ENCODE results near the gene HCFC1R1. TPM values are rescaled to one million over a fixed set of nuclear protein-coding genes. Genes with fewer than 3 reads are reported as not detected.

HCFC1R1 gene
- total and polyA plus RNA-seq, 4 experiments from 2014 or later, result 16.0 to 23.8 (median 18.2) TPM

GRCh38 chr16:3046641-3047386, 23.1 kb upstream of the HCFC1R1 start:
- ChIA-PET CTCF (ENCODE audit: partially characterized antibody) (interaction anchor here (1.7 to 2.0 kb wide), 3 partner anchors 17 to 43 kb away, joined by 4 to 7 read pairs (median 6); no protein-coding TSS in a partner anchor), POLR2A (ENCODE audit: partially characterized antibody) (interaction anchor here (0.6 to 3.5 kb wide), 9 partner anchors 9 to 82 kb away, joined by 3 to 27 read pairs (median 6); partner anchors contain the start of gene IL32)
- Histone ChIP-seq H3K27me3 (ENCODE audit: insufficient read depth, low read length) (peaks cover 33% of the 10 kb centered on the region), H3K4me3 (ENCODE audit: low read length in 2 of 2) (no peak overlapping the region), H3K9me3 (ENCODE audit: control insufficient read depth in 1 of 2, low read length in 2 of 2) (no peaks in the 10 kb centered on the region), H3K36me3 (ENCODE audit: insufficient read depth, low read length) (no peaks in the 10 kb centered on the region), H3K4me1 (ENCODE audit: insufficient read depth, low read length) (peaks cover 22% of the 10 kb centered on the region), H3K27ac (ENCODE audit: low read depth, low read length) (no peak overlapping the region)
- peaks cover 16 to 37% (median 20%) of the 10 kb centered on the region in 4 donors for H3K4me1 Mint-ChIP-seq
- peaks cover 12 to 17% of the 10 kb centered on the region in 2 donors for H3K27me3 Mint-ChIP-seq
- intact Hi-C loops (cut with micrococcal nuclease), result no loop called here
- H3K36me3 Mint-ChIP-seq, result no peaks in the 10 kb centered on the region
- H3K9me3 Mint-ChIP-seq, result no peaks in the 10 kb centered on the region
- DNase-seq, result no peak
- H3K4me3 Mint-ChIP-seq, result peak overlapping the region in 7 of 8 donors; percentile 21 to 65 (median 61)
- H3K27ac Mint-ChIP-seq, result peak overlapping the region in 1 of 7 donors; percentile 4

- H3K4me3 ChIP-seq (ENCODE audit: low read length in 2 of 2), result peak within 1 kb of the TSS in 1 of 2 donors; percentile 38
- Mint-ChIP-seq H3K36me3 (no peaks in the 10 kb centered on the region), H3K27ac (peak within 1 kb of the TSS in 3 of 7 donors; percentile 4 to 55 (median 12)), H3K4me3 (peak within 1 kb of the TSS; percentile 72 to 90 (median 83)), H3K9me3 (no peaks in the 10 kb centered on the region), H3K4me1 (peaks cover 12 to 34% (median 17%) of the 10 kb centered on the region in 4 donors), H3K27me3 (peaks cover 14 to 17% of the 10 kb centered on the region in 2 donors)
- no peaks in the 10 kb centered on the region for H3K9me3 ChIP-seq (ENCODE audit: control insufficient read depth in 1 of 2, low read length in 2 of 2)
- no peaks in the 10 kb centered on the region for H3K36me3 ChIP-seq (ENCODE audit: insufficient read depth, low read length)
- intact Hi-C loops (cut with micrococcal nuclease), result no loop called here
- ChIA-PET POLR2A (ENCODE audit: partially characterized antibody) (interaction anchor here (0.6 to 1.7 kb wide), 8 partner anchors 10 to 105 kb away, joined by 3 to 9 read pairs (median 4); partner anchors contain the start of genes HCFC1R1, IL32, THOC6 and ZNF213), CTCF (ENCODE audit: partially characterized antibody) (interaction anchor here (1.6 to 8.2 kb wide), 2 partner anchors 16 to 81 kb away, joined by 3 to 80 read pairs; no protein-coding TSS in a partner anchor)
- peaks cover 33% of the 10 kb centered on the region for H3K27me3 ChIP-seq (ENCODE audit: insufficient read depth, low read length)
- H3K27ac ChIP-seq (ENCODE audit: low read depth, low read length), result no peak within 1 kb of the TSS
- H3K4me1 ChIP-seq (ENCODE audit: insufficient read depth, low read length), result peaks cover 22% of the 10 kb centered on the region
- no peak for DNase-seq
Measured at GRCh38 chr16:3045758-3046640, 22.3 kb upstream of the HCFC1R1 start, which contains the start of gene MMP25. Gene MMP25 (plus strand): TSS chr16:3046561. CDS start chr16:3046918, 357 bp downstream.

DNA sequence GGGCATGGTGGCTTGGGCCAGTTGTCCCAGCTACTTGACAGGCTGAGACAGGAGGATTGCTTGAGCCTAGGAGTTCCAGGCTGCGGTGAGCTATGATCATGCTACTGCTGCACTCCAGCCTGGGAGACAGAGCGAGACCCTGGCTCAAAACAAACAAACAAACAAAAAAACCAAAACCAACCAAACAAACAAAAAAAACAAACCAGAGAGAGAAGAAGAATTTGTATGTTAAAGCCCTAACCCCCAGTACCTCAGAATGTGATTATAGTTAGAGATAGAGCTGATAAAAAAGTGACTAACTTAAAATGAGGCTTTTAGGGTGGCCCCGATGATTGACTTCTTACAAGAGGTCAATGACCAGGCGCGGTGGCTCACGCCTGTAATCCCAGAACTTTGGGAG, 21.0 kb upstream of the HCFC1R1 start:
- Histone ChIP-seq H3K4me3 (ENCODE audit: low read length in 2 of 2) (no peak overlapping the region), H3K27ac (ENCODE audit: low read depth, low read length) (no peak overlapping the region), H3K27me3 (ENCODE audit: insufficient read depth, low read length) (peaks cover 36% of the 10 kb centered on the region), H3K9me3 (ENCODE audit: control insufficient read depth in 1 of 2, low read length in 2 of 2) (no peaks in the 10 kb centered on the region), H3K36me3 (ENCODE audit: insufficient read depth, low read length) (no peaks in the 10 kb centered on the region), H3K4me1 (ENCODE audit: insufficient read depth, low read length) (peaks cover 22% of the 10 kb centered on the region)
- no peak for DNase-seq
- H3K36me3 Mint-ChIP-seq, result no peaks in the 10 kb centered on the region
- peak overlapping the region; percentile 36 to 90 (median 82) for H3K4me3 Mint-ChIP-seq
- no peaks in the 10 kb centered on the region for H3K9me3 Mint-ChIP-seq
- peaks cover 10 to 25% (median 11%) of the 10 kb centered on the region in 4 donors for H3K4me1 Mint-ChIP-seq
- ChIA-PET POLR2A (ENCODE audit: partially characterized antibody) (interaction anchor here (1.0 to 2.2 kb wide), 5 partner anchors 13 to 84 kb away, joined by 3 to 9 read pairs (median 8); partner anchors contain the start of gene IL32), CTCF (ENCODE audit: partially characterized antibody) (interaction anchor here (1.6 to 8.2 kb wide), 2 partner anchors 15 to 83 kb away, joined by 3 to 80 read pairs; no protein-coding TSS in a partner anchor)
- H3K27ac Mint-ChIP-seq, result peak overlapping the region in 1 of 7 donors; percentile 55
- intact Hi-C loops (cut with micrococcal nuclease), result no loop called here
- peaks cover 18 to 21% of the 10 kb centered on the region in 2 donors for H3K27me3 Mint-ChIP-seq

DNA sequence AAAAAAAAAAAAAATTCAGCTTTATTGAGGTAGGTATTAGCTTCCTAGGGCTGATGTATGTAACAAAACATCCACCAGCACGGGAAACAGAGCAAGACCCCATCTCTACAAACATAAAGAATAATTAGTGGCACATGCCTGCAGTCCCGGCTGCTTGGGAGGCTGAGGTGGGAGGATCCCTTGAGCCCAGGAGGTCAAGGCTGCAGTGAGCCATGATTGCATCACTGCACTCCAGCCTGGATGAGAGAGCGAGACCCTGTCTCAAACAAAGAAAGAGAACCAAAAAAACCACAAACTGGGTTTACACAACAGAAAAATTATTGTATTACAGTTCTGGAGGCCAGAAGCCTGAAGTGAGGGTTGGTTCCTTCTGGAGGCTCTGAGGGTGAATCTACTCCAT, 18.6 kb upstream of the HCFC1R1 start:
- H3K27ac Mint-ChIP-seq, result no peak overlapping the region
- H3K4me1 Mint-ChIP-seq, result peaks cover 6 to 13% (median 9%) of the 10 kb centered on the region in 4 donors
- no peak overlapping the region for H3K4me3 ChIP-seq (ENCODE audit: low read length in 2 of 2)
- DNase-seq, result no peak
- H3K27me3 ChIP-seq (ENCODE audit: insufficient read depth, low read length), result peaks cover 56% of the 10 kb centered on the region
- intact Hi-C loops (cut with micrococcal nuclease), result no loop called here
- CTCF ChIA-PET (ENCODE audit: partially characterized antibody), result interaction anchor here (0.9 to 8.2 kb wide), 5 partner anchors 9 to 87 kb away, joined by 3 to 80 read pairs (median 7); partner anchors contain the start of gene IL32
- H3K27me3 Mint-ChIP-seq, result peaks cover 30 to 33% of the 10 kb centered on the region in 2 donors
- no peak overlapping the region for H3K4me3 Mint-ChIP-seq
- H3K36me3 Mint-ChIP-seq, result no peaks in the 10 kb centered on the region
- peaks cover 22% of the 10 kb centered on the region for H3K4me1 ChIP-seq (ENCODE audit: insufficient read depth, low read length)
- POLR2A ChIA-PET (ENCODE audit: partially characterized antibody), result interaction anchor here (1.2 to 1.4 kb wide), 4 partner anchors 9 to 22 kb away, joined by 4 to 5 read pairs (median 4); partner anchors contain the start of gene TNFRSF12A
- H3K27ac ChIP-seq (ENCODE audit: low read depth, low read length), result no peak overlapping the region
- no peaks in the 10 kb centered on the region for H3K36me3 ChIP-seq (ENCODE audit: insufficient read depth, low read length)
- no peaks in the 10 kb centered on the region for H3K9me3 Mint-ChIP-seq
- H3K9me3 ChIP-seq (ENCODE audit: control insufficient read depth in 1 of 2, low read length in 2 of 2), result no peaks in the 10 kb centered on the region

GRCh38 chr16:3038896-3039295, 15.2 kb upstream of the HCFC1R1 start:
- Mint-ChIP-seq H3K4me3 (no peak overlapping the region), H3K36me3 (no peaks in the 10 kb centered on the region), H3K4me1 (peaks cover 4 to 12% (median 9%) of the 10 kb centered on the region in 4 donors), H3K27ac (no peak overlapping the region), H3K27me3 (peaks cover 39% of the 10 kb centered on the region in 2 donors), H3K9me3 (no peaks in the 10 kb centered on the region)
- POLR2A ChIA-PET (ENCODE audit: partially characterized antibody), result interaction anchor here (1.0 to 3.8 kb wide), 3 partner anchors 10 to 90 kb away, joined by 3 to 14 read pairs (median 4); no protein-coding TSS in a partner anchor
- CTCF ChIA-PET (ENCODE audit: partially characterized antibody), result interaction anchor here (1.0 to 8.2 kb wide), 4 partner anchors 9 to 96 kb away, joined by 3 to 80 read pairs (median 5); partner anchors contain the start of gene ZNF213
- H3K27me3 ChIP-seq (ENCODE audit: insufficient read depth, low read length), result peaks cover 53% of the 10 kb centered on the region
- no peaks in the 10 kb centered on the region for H3K36me3 ChIP-seq (ENCODE audit: insufficient read depth, low read length)
- no peak overlapping the region for H3K27ac ChIP-seq (ENCODE audit: low read depth, low read length)
- H3K4me1 ChIP-seq (ENCODE audit: insufficient read depth, low read length), result peaks cover 8% of the 10 kb centered on the region
- no peaks in the 10 kb centered on the region for H3K9me3 ChIP-seq (ENCODE audit: control insufficient read depth in 1 of 2, low read length in 2 of 2)
- no peak for DNase-seq
- intact Hi-C loops (cut with micrococcal nuclease), result no loop called here
- no peak overlapping the region for H3K4me3 ChIP-seq (ENCODE audit: low read length in 2 of 2)

GRCh38 chr16:3038256-3038655, 14.5 kb upstream of the HCFC1R1 start:
- H3K9me3 Mint-ChIP-seq, result no peaks in the 10 kb centered on the region
- H3K9me3 ChIP-seq (ENCODE audit: control insufficient read depth in 1 of 2, low read length in 2 of 2), result no peaks in the 10 kb centered on the region
- no peak overlapping the region for H3K27ac Mint-ChIP-seq
- DNase-seq, result no peak
- POLR2A ChIA-PET (ENCODE audit: partially characterized antibody), result interaction anchor here (1.4 to 3.8 kb wide), 2 partner anchors 10 to 17 kb away, joined by 4 to 14 read pairs; no protein-coding TSS in a partner anchor
- H3K4me1 ChIP-seq (ENCODE audit: insufficient read depth, low read length), result peaks cover 8% of the 10 kb centered on the region
- intact Hi-C loops (cut with micrococcal nuclease), result no loop called here
- H3K4me1 Mint-ChIP-seq, result peaks cover 4 to 12% (median 9%) of the 10 kb centered on the region in 4 donors
- no peaks in the 10 kb centered on the region for H3K36me3 Mint-ChIP-seq
- CTCF ChIA-PET (ENCODE audit: partially characterized antibody), result interaction anchor here (1.0 to 8.2 kb wide), 4 partner anchors 9 to 97 kb away, joined by 3 to 80 read pairs (median 5); partner anchors contain the start of gene ZNF213
- no peak overlapping the region for H3K4me3 ChIP-seq (ENCODE audit: low read length in 2 of 2)
- H3K27me3 Mint-ChIP-seq, result peaks cover 40 to 42% of the 10 kb centered on the region in 2 donors
- H3K27ac ChIP-seq (ENCODE audit: low read depth, low read length), result no peak overlapping the region
- peaks cover 49% of the 10 kb centered on the region for H3K27me3 ChIP-seq (ENCODE audit: insufficient read depth, low read length)
- H3K4me3 Mint-ChIP-seq, result no peak overlapping the region
- no peaks in the 10 kb centered on the region for H3K36me3 ChIP-seq (ENCODE audit: insufficient read depth, low read length)

All from CD4-positive, alpha-beta memory T cell (primary cell).